K562 (cell line): ENCODE measurements around the gene CAPZB. TPM values are rescaled to one million over a fixed set of nuclear protein-coding genes. Genes with fewer than 3 reads are reported as not detected.

ENCODE experiments used
- CBFA2T3 ChIP-seq: fragments of 450-650 bp; IDR thresholded peaks from 2 replicates; pipeline ENCODE4 v1.6.1; 2017
- CEBPB ChIP-seq: fragments of 450-650 bp; IDR thresholded peaks from 2 replicates; pipeline ENCODE4 v1.6.1; 2016; ENCODE audit warnings: missing genetic modification characterization, missing compliant biosample characterization
- ESRRA ChIP-seq: fragments of 450-650 bp; IDR thresholded peaks from 2 replicates; pipeline ENCODE4 v1.6.1; 2014; ENCODE audit warnings: low read depth, mild to moderate bottlenecking, moderate library complexity, borderline replicate concordance
- FOSL1 ChIP-seq: fragments of 200-800 bp; sonication (Bioruptor generic); conservative IDR thresholded peaks from 2 replicates; pipeline ENCODE4 v1.6.1; 2016; ENCODE audit warnings: missing genetic modification characterization, missing compliant biosample characterization
- FOXA3 ChIP-seq, 2 experiments: fragments of 450-650 bp in 1 of 2; sonication (generic) in 1 of 2; formaldehyde crosslinking; IDR thresholded peaks in 1 of 2; conservative IDR thresholded peaks in 1 of 2; 2 replicates each; pipeline versions ENCODE4 v1.4.0 to v1.8.0; 2020 to 2022; ENCODE audit warnings: mild to moderate bottlenecking in 2 of 2, missing genetic modification reagents in 1 of 2
- KDM1A ChIP-seq, 2 experiments: fragments of 450-650 bp; IDR thresholded peaks; 2 replicates each; pipeline ENCODE4 v1.6.1; 2016; ENCODE audit warnings: mild to moderate bottlenecking in 2 of 2
- KLF1 ChIP-seq: fragments of 450-650 bp; IDR thresholded peaks from 2 replicates; pipeline ENCODE4 v1.6.1; 2016; ENCODE audit warnings: missing genetic modification characterization, missing compliant biosample characterization
- KLF10 ChIP-seq: fragments of 250-450 bp; sonication (Bioruptor Pico); IDR thresholded peaks from 2 replicates; pipeline ENCODE4 v1.6.1; 2021; ENCODE audit warnings: matching md5 sums
- L3MBTL2 ChIP-seq: fragments of 450-650 bp; IDR thresholded peaks from 2 replicates; pipeline ENCODE4 v1.6.1; 2016; ENCODE audit warnings: mild to moderate bottlenecking, moderate library complexity
- MECOM ChIP-seq: fragments of 250-450 bp; sonication (Bioruptor Pico); IDR thresholded peaks from 2 replicates; pipeline ENCODE4 v1.8.0; 2022; ENCODE audit warnings: inconsistent platforms
- POLR2AphosphoS5 ChIP-seq: IDR thresholded peaks from 2 replicates; pipeline ENCODE4 v1.6.1; 2011; ENCODE audit warnings: mild to moderate bottlenecking, low read depth, low read length, moderate library complexity; ENCODE audit not compliant: control insufficient read depth, insufficient read depth
- SRF ChIP-seq, 2 experiments: fragments of 250-450, 450-650 bp in 1 of 2; sonication (Bioruptor Pico) in 1 of 2; sonication (generic) in 1 of 2; formaldehyde crosslinking; IDR thresholded peaks; 2 replicates each; pipeline versions ENCODE4 v1.5.0 to v1.5.1; 2020 to 2022; ENCODE audit warnings: mild to moderate bottlenecking in 1 of 2, missing genetic modification reagents in 1 of 2
- TRIM24 ChIP-seq, 2 experiments: fragments of 450-650 bp; IDR thresholded peaks; 2 replicates each; pipeline ENCODE4 v1.6.1; 2016
- WHSC1 ChIP-seq: IDR thresholded peaks from one replicate; pipeline ENCODE4 v1.6.1; 2012; ENCODE audit warnings: low read length, control low read depth, inconsistent platforms
- ZNF224 ChIP-seq: sonication (generic); formaldehyde crosslinking; IDR thresholded peaks from 2 replicates; pipeline ENCODE4 v1.8.0; 2022; ENCODE audit warnings: mild to moderate bottlenecking, missing genetic modification reagents
- ZNF324 ChIP-seq: fragments of 250-450 bp; sonication (Bioruptor Pico); IDR thresholded peaks from 2 replicates; pipeline ENCODE4 v1.4.0; 2020; ENCODE audit warnings: mild to moderate bottlenecking
- polyA plus RNA-seq, 8 experiments: library from polyadenylated mRNA; depleted of rRNA in 4 of 8; stranded (reverse) in 5 of 8; unstranded in 3 of 8; fragments of >200 nt; fragmentation: Nextera tagmentation in 2 of 8; fragmentation: Illumina TruSeq in 1 of 8; extraction: Ambion mirVana in 2 of 8; extraction: Trizol in 1 of 8; gene quantifications; 2 replicates each; pipeline versions ENCODE4 v1.2.1 to v1.2.3, GENCODE V29; 2011 to 2014; ENCODE audit warnings: inconsistent platforms in 1 of 8, missing spikeins in 1 of 8
- total RNA-seq, 7 experiments: library from RNA; depleted of rRNA in 6 of 7; stranded (reverse); fragments of >200 nt in 6 of 7; fragmentation: Illumina TruSeq in 2 of 7; extraction: Trizol in 2 of 7; gene quantifications; 2 replicates each; pipeline versions ENCODE4 v1.2.1 to v1.2.3, GENCODE V29; 2011 to 2021; ENCODE audit warnings: low replicate concordance in 1 of 7
- TF ChIP-seq, protein P1 (sequence below): sonication (generic); IDR thresholded peaks from 2 replicates; pipeline ENCODE4 v1.6.1; 2016
- TF ChIP-seq, protein P2 (sequence below): sonication (generic); formaldehyde crosslinking; IDR thresholded peaks from 2 replicates; pipeline ENCODE4 v1.8.0; 2022; ENCODE audit warnings: missing genetic modification reagents, mild to moderate bottlenecking, moderate library complexity, borderline replicate concordance
- TF ChIP-seq, protein P3 (sequence below), 2 experiments: IDR thresholded peaks in 1 of 2; conservative IDR thresholded peaks in 1 of 2; 2 replicates each; pipeline ENCODE4 v1.6.1; 2016; ENCODE audit warnings: low read depth in 2 of 2, mild to moderate bottlenecking in 1 of 2, missing compliant biosample characterization in 1 of 2, missing genetic modification characterization in 1 of 2, moderate library complexity in 1 of 2
- TF ChIP-seq, protein P4 (sequence below), 2 experiments: fragments of 250-450 bp in 1 of 2; fragments of 450-650 bp in 1 of 2; sonication (Bioruptor Pico) in 1 of 2; IDR thresholded peaks; 2 replicates each; pipeline versions ENCODE4 v1.6.1 to v1.8.0; 2016 to 2021; ENCODE audit warnings: mild to moderate bottlenecking in 2 of 2, moderate library complexity in 2 of 2, missing compliant biosample characterization in 1 of 2, missing genetic modification characterization in 1 of 2

CAPZB gene
- total and polyA plus RNA-seq, 9 of the 15 experiments (the other 6 are each of a cell fraction or from before 2014, with no cell fraction given): 57.6 to 297 (median 125) TPM

DNA sequence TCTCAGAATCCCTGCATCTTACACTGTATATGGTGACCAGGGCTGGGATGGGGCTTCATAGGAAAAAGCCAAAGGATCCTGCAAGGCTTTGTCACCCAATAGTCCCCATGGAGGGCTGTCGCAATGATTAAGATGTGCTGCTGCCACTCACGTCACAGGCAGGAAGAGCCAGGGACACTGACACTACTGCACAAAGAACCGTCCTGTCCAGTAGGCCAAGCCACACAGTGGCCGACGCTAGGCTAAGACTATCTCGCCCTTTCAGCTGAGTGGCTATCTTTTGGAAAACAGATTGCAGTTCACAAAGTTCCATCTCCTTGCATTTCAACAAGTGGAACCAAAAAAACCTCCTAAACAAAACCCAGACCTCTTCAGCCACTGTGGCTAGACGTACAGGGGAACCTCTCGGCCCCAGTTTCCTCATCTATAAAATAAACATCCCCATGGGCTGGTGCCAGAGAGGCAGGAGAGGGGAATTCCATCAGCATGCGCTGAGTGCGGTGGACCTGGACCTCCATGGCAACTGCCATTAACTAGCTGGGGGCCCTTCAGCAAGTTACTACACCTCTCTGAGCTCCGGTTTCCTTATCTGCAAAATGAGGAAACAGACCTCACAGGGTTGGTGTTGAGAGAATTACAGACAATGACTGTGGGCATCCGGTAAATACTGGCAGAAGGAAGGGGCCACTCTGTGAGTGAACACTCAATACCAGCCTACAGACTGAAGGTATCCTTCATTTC, 8.7 kb downstream of the CAPZB start (continued):
- no peak for TF ChIP-seq FOSL1 (tag)
- peak in 1 of 2 experiments; percentile 56; a peak in 1 of 4 replicates for TF ChIP-seq KDM1A (IDR thresholded peaks at IDR 0.05)
- TF ChIP-seq WHSC1: no peak
- TF ChIP-seq KLF1 (tag): no peak
- TF ChIP-seq MECOM (CRISPR knock-in tag): peak; percentile 57; the same call in 1 of the 2 replicates
- 0 out of 4 replicates have a peak, but pooled peaks of 1 of the 2 experiments have one; percentile 7 for TF ChIP-seq FOXA3 (CRISPR knock-in tag; conservative IDR thresholded peaks at IDR 0.05 in 1 of 2, IDR thresholded peaks at IDR 0.05 in 1 of 2)
- TF ChIP-seq TRIM24 (IDR thresholded peaks at IDR 0.05): 0 out of 4 replicates have a peak, but pooled peaks of 1 of the 2 experiments have one; percentile 39
- TF ChIP-seq CBFA2T3: peak; percentile 74
- no peak for TF ChIP-seq KLF10 (CRISPR knock-in tag)
- no peak for TF ChIP-seq ZNF324 (CRISPR knock-in tag)
- TF ChIP-seq, protein P1, sequence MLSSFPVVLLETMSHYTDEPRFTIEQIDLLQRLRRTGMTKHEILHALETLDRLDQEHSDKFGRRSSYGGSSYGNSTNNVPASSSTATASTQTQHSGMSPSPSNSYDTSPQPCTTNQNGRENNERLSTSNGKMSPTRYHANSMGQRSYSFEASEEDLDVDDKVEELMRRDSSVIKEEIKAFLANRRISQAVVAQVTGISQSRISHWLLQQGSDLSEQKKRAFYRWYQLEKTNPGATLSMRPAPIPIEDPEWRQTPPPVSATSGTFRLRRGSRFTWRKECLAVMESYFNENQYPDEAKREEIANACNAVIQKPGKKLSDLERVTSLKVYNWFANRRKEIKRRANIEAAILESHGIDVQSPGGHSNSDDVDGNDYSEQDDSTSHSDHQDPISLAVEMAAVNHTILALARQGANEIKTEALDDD: no peak
- peak; percentile 55 for TF ChIP-seq CEBPB (tag)
- TF ChIP-seq, protein P2, sequence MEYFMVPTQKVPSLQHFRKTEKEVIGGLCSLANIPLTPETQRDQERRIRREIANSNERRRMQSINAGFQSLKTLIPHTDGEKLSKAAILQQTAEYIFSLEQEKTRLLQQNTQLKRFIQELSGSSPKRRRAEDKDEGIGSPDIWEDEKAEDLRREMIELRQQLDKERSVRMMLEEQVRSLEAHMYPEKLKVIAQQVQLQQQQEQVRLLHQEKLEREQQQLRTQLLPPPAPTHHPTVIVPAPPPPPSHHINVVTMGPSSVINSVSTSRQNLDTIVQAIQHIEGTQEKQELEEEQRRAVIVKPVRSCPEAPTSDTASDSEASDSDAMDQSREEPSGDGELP (CRISPR knock-in tag): peak; percentile 49; the same call in 1 of the 2 replicates
- TF ChIP-seq L3MBTL2: 0 out of 2 replicates have a peak, but pooled peaks have one; percentile 7
- no peak for TF ChIP-seq ZNF224 (CRISPR knock-in tag)
- TF ChIP-seq, protein P3, sequence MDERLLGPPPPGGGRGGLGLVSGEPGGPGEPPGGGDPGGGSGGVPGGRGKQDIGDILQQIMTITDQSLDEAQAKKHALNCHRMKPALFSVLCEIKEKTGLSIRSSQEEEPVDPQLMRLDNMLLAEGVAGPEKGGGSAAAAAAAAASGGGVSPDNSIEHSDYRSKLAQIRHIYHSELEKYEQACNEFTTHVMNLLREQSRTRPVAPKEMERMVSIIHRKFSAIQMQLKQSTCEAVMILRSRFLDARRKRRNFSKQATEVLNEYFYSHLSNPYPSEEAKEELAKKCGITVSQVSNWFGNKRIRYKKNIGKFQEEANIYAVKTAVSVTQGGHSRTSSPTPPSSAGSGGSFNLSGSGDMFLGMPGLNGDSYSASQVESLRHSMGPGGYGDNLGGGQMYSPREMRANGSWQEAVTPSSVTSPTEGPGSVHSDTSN (CRISPR knock-in tag; IDR thresholded peaks at IDR 0.05; ENCODE audit: low read depth): no peak
- TF ChIP-seq, protein P3 (tag; conservative IDR thresholded peaks at IDR 0.05; ENCODE audit: low read depth): peak; percentile 28
- TF ChIP-seq, protein P4, sequence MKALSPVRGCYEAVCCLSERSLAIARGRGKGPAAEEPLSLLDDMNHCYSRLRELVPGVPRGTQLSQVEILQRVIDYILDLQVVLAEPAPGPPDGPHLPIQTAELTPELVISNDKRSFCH (CRISPR knock-in tag; IDR thresholded peaks at IDR 0.05): no peak
- TF ChIP-seq, protein P4 (tag; IDR thresholded peaks at IDR 0.05): peak; percentile 64; the same call in 1 of the 2 replicates
- no peak for TF ChIP-seq SRF (CRISPR knock-in tag; IDR thresholded peaks at IDR 0.05)
- 0 out of 2 replicates have a peak, but pooled peaks have one; percentile 10 for TF ChIP-seq ESRRA
- TF ChIP-seq POLR2AphosphoS5: 0 out of 2 replicates have a peak, but pooled peaks have one; percentile 18
